Pancreas (tissue), 10 donors: ENCODE data around the gene ATRNL1. TPM values are rescaled to one million over a fixed set of nuclear protein-coding genes. Genes with fewer than 3 reads are reported as not detected.

Source experiments
- ATAC-seq, 4 donors: fragments of 200-7000 bp; cut with Tn5 transposase; one replicate each; pipeline versions ENCODE4 v1.8.0 to v1.9.1; 2020; ENCODE audit warnings: mild to moderate bottlenecking in 4 of 4, moderate library complexity in 4 of 4
- DNase-seq, 6 donors: peaks; one replicate each; pipeline ENCODE4 v3.0.0-alpha.2; 2020
- FAIRE-seq: peaks from 2 replicates; lab custom pipeline; 2012; peaks lifted over from hg19 to GRCh38; lab: Jason Lieb, UNC
- H3K27ac ChIP-seq, 4 donors: fragments of 200-600 bp; sonication (generic); 1 replicate in 3 of 4; 2 replicates in 1 of 4; pipeline versions ENCODE4 v1.5.0 to v1.8.0; 2020
- H3K27me3 ChIP-seq, 4 donors: fragments of 200-600 bp; one replicate each; pipeline ENCODE4 v1.8.0; 2021
- H3K36me3 ChIP-seq, 3 donors: fragments of 200-600 bp; sonication (generic) in 1 of 3; one replicate each; pipeline versions ENCODE4 v1.5.0 to v1.8.0; 2020 to 2021
- H3K4me1 ChIP-seq, 3 donors: fragments of 200-600 bp; one replicate each; pipeline ENCODE4 v1.8.0; 2021
- H3K4me3 ChIP-seq, 4 donors: fragments of 200-600 bp; sonication (generic) in 2 of 4; one replicate each; pipeline versions ENCODE4 v1.5.0 to v1.8.0; 2020 to 2021
- H3K9me3 ChIP-seq, 4 donors: fragments of 200-600 bp; one replicate each; pipeline ENCODE4 v1.8.0; 2021
- WGBS, 2 donors: extraction: QIAGEN DNeasy Blood & Tissue Kit; methylation state at CpG; one replicate each; pipeline ENCODE4 v1.1.7; 2013; 5-methylcytosine and 5-hydroxymethylcytosine counted together
- intact Hi-C, 3 donors: fragments of 100-400 bp; cut with DNase I; formaldehyde crosslinking; loops; one replicate each; pipeline versions ENCODE4 v1.11.1 to v1.14.2; 2022
- polyA plus RNA-seq, 2 donors: library from polyadenylated mRNA; stranded (reverse); fragments of 200-250 nt; gene quantifications; one replicate each; pipeline ENCODE4 v1.2.3, GENCODE V29; 2013
- total RNA-seq, 6 donors: library from RNA; stranded (reverse); fragmentation: NEBNext Ultra II Directional in 4 of 6; extraction: Animal tissue kit (Norgen Biotek cat#: 25700) in 4 of 6; gene quantifications; one replicate each; pipeline versions ENCODE4 v1.2.1 to v1.2.4, GENCODE V29; 2021 to 2023
- TF ChIP-seq, protein P1 (sequence below), 4 donors: fragments of 200-600 bp; sonication (generic) in 3 of 4; IDR thresholded peaks; one replicate each; pipeline versions ENCODE4 v1.5.0 to v1.8.0; 2021; ENCODE audit warnings: antibody characterized with exemption in 4 of 4
- donor health status: healthy with polysubstance abuse.
- donor health status: DM: no; HTN: no; CAD: no; lungs with moderate emphysema.
- donor health status: DM: no; HTN: no; CAD: no.
- donor health status: control.
- donor health status: control.
- donor health status: Bipolar disorder and iron deficiency.
- donor health status: DM: yes; HTN: yes; CAD: no.
- donor health status: DM: no; HTN: no; CAD: no.
- donor health status: DM: no; HTN: no; CAD: no.
- donor health status: DM: yes; HTN: yes; CAD: no.

Gene ATRNL1
- total and polyA plus RNA-seq, 8 donors: 0.91 to 5.7 (median 3.9) TPM

DNA sequence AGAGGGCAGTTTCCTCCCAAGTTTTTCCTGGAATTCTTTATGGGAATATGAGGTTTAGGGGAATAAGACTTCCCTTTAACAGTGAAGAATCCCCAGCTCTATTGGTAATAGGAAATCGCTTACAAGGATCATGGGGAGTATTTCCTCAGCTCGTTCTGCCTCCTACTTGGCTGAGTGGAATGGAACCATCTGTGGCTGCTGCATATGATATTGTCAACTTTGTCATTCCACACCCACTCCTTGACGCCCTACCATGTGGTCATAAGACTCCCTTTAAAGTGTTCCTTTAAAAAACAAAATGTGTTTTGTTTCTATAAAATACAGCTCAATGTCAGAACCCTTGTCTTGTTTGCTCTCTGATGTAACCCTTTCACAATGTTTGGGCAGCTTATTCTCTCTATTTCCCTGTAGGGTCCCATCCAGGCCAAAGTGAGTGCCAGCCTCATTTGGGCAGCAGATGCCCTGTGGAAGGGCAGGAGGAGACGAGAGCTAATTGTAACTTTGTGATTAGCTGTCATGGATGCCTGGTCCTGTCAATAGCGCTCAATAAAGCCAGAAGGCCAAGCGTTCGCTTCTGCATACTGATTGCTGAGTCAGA lies 33.8 kb upstream of the ATRNL1 start:
- FAIRE-seq: no peak
- Histone ChIP-seq H3K27me3 (no peaks in the 10 kb centered on the region), H3K27ac (no peak overlapping the region), H3K4me1 (no peaks in the 10 kb centered on the region), H3K9me3 (no peaks in the 10 kb centered on the region), H3K36me3 (no peaks in the 10 kb centered on the region), H3K4me3 (no peak overlapping the region)
- TF ChIP-seq, protein P1, sequence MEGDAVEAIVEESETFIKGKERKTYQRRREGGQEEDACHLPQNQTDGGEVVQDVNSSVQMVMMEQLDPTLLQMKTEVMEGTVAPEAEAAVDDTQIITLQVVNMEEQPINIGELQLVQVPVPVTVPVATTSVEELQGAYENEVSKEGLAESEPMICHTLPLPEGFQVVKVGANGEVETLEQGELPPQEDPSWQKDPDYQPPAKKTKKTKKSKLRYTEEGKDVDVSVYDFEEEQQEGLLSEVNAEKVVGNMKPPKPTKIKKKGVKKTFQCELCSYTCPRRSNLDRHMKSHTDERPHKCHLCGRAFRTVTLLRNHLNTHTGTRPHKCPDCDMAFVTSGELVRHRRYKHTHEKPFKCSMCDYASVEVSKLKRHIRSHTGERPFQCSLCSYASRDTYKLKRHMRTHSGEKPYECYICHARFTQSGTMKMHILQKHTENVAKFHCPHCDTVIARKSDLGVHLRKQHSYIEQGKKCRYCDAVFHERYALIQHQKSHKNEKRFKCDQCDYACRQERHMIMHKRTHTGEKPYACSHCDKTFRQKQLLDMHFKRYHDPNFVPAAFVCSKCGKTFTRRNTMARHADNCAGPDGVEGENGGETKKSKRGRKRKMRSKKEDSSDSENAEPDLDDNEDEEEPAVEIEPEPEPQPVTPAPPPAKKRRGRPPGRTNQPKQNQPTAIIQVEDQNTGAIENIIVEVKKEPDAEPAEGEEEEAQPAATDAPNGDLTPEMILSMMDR (IDR thresholded peaks at IDR 0.05): no peak
- 82 to 90% methylated on average over 7 of the region's 7 CpGs for WGBS, 2 donors
- DNase-seq: no peak
- intact Hi-C loops: no loop called here
- no peak for ATAC-seq

DNA sequence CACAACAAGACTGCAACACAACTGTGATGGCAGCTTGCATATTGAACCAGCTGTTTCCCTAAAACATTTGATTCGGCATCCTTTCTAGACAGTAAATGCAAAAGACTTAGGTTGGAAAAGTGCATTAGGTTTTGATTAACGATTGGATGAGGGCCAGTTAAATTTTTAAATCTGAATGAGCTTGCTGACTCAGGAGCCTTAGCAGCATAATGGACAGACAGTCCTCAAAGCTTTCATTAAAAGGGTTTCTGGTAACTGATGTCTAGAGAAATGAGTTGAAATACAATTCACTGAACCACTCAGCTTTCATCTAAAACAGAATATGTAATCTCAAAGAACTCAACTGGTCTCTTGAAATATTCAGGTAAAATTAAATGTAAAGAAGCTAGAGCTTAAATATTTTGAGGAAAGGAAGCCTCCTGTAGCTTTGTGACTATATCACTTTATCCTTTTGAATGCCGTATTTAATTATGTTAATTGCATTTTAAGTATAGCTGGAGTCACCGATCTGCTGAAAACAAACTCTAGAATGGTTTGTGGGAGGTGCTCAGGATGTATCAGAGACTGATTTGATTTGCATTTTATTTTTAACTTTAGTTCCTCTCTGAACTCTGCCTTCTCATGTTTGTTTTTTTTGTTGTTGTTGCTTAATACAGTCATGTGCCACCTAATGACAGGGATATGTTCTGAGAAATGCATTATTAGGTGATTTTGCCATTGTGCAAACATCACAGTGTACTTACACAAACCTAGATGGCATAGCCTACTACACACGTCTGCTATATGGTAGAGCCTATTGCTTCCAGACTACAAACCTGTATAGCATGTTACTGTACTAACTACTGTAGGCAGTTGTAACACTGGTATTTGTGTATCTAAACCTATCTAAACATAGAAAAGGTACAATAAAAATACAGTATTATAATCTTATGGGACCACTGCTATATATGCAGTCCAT lies 29.2 kb upstream of the ATRNL1 start:
- Histone ChIP-seq H3K36me3 (no peaks in the 10 kb centered on the region), H3K4me1 (no peaks in the 10 kb centered on the region), H3K4me3 (no peak overlapping the region), H3K9me3 (no peaks in the 10 kb centered on the region), H3K27me3 (no peaks in the 10 kb centered on the region), H3K27ac (no peak overlapping the region)
- intact Hi-C loops: no loop called here
- FAIRE-seq: no peak
- TF ChIP-seq, protein P1 (IDR thresholded peaks at IDR 0.05): no peak
- 55 to 66% methylated on average over 5 of the region's 5 CpGs for WGBS, 2 donors
- no peak for DNase-seq
- ATAC-seq: peak in 1 of 4 donors; percentile 43

DNA sequence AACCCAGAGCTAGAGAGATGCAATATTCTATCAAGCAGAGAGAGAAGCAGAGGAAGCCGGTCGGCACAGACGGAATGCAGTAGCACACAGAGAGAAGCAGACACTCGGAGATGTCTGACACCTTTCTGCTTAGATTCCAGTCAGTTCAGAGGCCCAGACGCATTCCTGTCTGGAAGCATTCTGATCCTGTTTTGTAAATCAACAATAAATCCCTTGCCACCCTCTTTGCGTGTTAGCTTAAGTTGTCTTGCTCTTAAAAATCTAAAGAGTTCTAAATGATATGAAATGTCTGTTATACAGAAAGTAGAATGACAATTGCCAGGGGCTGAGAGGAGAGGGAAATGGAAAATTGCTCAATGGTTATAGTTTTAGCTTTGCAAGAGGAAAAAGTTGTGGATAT lies 27.4 kb upstream of the ATRNL1 start:
- ATAC-seq (no peak), DNase-seq (no peak)
- 79 to 83% methylated on average over 6 of the region's 6 CpGs for WGBS, 2 donors

DNA sequence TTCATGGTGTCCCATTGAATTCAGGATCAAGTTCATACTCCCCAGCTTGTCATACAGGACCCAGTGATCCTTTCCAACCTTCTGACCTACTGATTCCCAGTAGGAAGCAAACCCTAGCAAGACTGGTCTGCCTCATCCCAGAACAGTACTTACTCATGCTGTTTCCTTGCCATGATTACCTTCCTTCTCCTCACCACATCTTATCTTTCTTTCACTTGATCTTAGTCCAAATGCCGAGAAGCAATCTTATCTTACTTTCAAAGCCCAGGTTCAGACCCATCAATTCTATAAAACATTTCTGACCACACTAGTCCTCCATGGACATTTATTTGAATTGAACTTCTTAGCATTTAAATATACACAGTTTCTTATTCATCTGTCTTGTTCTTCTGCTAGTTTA lies 26.6 kb upstream of the ATRNL1 start:
- FAIRE-seq (no peak), ATAC-seq (no peak), DNase-seq (no peak)
- Histone ChIP-seq H3K9me3 (no peaks in the 10 kb centered on the region), H3K4me1 (no peaks in the 10 kb centered on the region), H3K4me3 (no peak overlapping the region), H3K27ac (no peak overlapping the region), H3K27me3 (no peaks in the 10 kb centered on the region), H3K36me3 (no peaks in the 10 kb centered on the region)
- 15 to 21% methylated on average over 1 of the region's 1 CpG for WGBS, 2 donors
- TF ChIP-seq, protein P1 (IDR thresholded peaks at IDR 0.05): no peak
- intact Hi-C loops: no loop called here

More for the DNA sequence above, 27.4 kb upstream of the ATRNL1 start:
- Histone ChIP-seq H3K27me3 (no peaks in the 10 kb centered on the region), H3K9me3 (no peaks in the 10 kb centered on the region), H3K4me3 (no peak overlapping the region), H3K27ac (no peak overlapping the region), H3K4me1 (no peaks in the 10 kb centered on the region), H3K36me3 (no peaks in the 10 kb centered on the region)
- intact Hi-C loops: no loop called here
- FAIRE-seq: no peak
- TF ChIP-seq, protein P1 (IDR thresholded peaks at IDR 0.05): no peak
